ENCODE data around the gene MPRIP.

DNA sequence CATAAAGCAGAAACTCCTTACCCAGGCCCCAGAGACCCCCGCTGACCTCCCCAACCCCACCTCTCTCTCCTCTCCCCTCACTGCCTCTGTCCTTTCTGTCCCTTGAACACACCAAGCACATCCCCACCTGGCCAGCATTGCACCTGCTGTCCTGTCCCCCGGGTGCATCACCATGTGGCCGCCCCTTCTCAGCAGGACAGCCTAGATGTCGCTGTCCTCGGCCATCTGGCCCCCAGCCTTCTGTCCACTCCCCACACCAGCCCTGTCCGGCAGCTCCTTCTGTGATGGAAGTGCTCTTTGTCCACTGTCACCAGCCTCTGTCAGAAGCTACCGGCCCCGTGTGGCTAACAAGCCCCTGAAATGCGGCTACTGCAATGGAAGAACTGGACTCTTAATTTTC, 12.3 kb upstream of the MPRIP start:
- TF ChIP-seq, protein P1, sequence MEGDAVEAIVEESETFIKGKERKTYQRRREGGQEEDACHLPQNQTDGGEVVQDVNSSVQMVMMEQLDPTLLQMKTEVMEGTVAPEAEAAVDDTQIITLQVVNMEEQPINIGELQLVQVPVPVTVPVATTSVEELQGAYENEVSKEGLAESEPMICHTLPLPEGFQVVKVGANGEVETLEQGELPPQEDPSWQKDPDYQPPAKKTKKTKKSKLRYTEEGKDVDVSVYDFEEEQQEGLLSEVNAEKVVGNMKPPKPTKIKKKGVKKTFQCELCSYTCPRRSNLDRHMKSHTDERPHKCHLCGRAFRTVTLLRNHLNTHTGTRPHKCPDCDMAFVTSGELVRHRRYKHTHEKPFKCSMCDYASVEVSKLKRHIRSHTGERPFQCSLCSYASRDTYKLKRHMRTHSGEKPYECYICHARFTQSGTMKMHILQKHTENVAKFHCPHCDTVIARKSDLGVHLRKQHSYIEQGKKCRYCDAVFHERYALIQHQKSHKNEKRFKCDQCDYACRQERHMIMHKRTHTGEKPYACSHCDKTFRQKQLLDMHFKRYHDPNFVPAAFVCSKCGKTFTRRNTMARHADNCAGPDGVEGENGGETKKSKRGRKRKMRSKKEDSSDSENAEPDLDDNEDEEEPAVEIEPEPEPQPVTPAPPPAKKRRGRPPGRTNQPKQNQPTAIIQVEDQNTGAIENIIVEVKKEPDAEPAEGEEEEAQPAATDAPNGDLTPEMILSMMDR (IDR thresholded peaks at IDR 0.05): no peak
- no peak for TF ChIP-seq POLR2A (IDR thresholded peaks at IDR 0.05)
